ENCODE measurements around the gene NEURL4.
"Not testable (repeated sequence)": the region's sequence is repeated elsewhere in the genome, so short reads cannot be mapped to it uniquely, and the experiment has no call there.

The NEURL4 gene

GRCh38 chr17:7346761-7347614 is 17.9 kb upstream of the NEURL4 start:
- H3K4me3 ChIP-seq = no peak overlapping the region
- DNase-seq = no peak
- no peak for TF ChIP-seq CTCF (IDR thresholded peaks at IDR 0.05)
- H3K27me3 ChIP-seq = peaks cover 0 to 11% of the 10 kb centered on the region in 2 donors
- H3K9me3 ChIP-seq = no peaks in the 10 kb centered on the region
- intact Hi-C loops (cut with DNase I; ENCODE audit: low total_unique reads) = loop anchor here (10.0 kb wide), 1 partner anchor 92 kb away; the partner anchor contains the start of genes CTDNEP1 and ELP5
- H3K4me1 ChIP-seq = peaks cover 0 to 30% (median 10%) of the 10 kb centered on the region in 4 donors
- H3K27ac ChIP-seq = no peak overlapping the region
- H3K36me3 ChIP-seq = no peaks in the 10 kb centered on the region

GRCh38 chr17:7343250-7343649 is 14.1 kb upstream of the NEURL4 start:
- Histone ChIP-seq H3K27me3 (peaks cover 0 to 37% of the 10 kb centered on the region in 2 donors), H3K4me1 (peaks cover 0 to 6% (median 0%) of the 10 kb centered on the region in 4 donors), H3K9me3 (no peaks in the 10 kb centered on the region), H3K27ac (no peak overlapping the region), H3K4me3 (no peak overlapping the region), H3K36me3 (no peaks in the 10 kb centered on the region)
- TF ChIP-seq CTCF (IDR thresholded peaks at IDR 0.05) = no peak
- intact Hi-C loops (cut with DNase I; ENCODE audit: low total_unique reads) = loop anchor here (10.0 kb wide), 1 partner anchor 88 kb away; the partner anchor contains the start of genes CTDNEP1 and ELP5
- no peak for DNase-seq

- intact Hi-C loops (cut with DNase I; ENCODE audit: low total_unique reads) = loop anchor here (10.0 kb wide), 1 partner anchor 87 kb away; the partner anchor contains the start of genes CTDNEP1 and ELP5
- Histone ChIP-seq H3K27me3 (peaks cover 0 to 44% of the 10 kb centered on the region in 2 donors), H3K36me3 (no peaks in the 10 kb centered on the region), H3K27ac (no peak overlapping the region), H3K9me3 (no peaks in the 10 kb centered on the region), H3K4me1 (no peaks in the 10 kb centered on the region), H3K4me3 (no peak overlapping the region)
- no peak for DNase-seq
- TF ChIP-seq CTCF (IDR thresholded peaks at IDR 0.05) = no peak
Observed at GRCh38 chr17:7341842-7342241, 12.7 kb upstream of the NEURL4 start.

GRCh38 chr17:7340179-7340578 is 11.0 kb upstream of the NEURL4 start:
- intact Hi-C loops (cut with DNase I; ENCODE audit: low total_unique reads) = loop anchor here (10.0 kb wide), 1 partner anchor 85 kb away; the partner anchor contains the start of genes CTDNEP1 and ELP5
- TF ChIP-seq CTCF (IDR thresholded peaks at IDR 0.05) = no peak
- Histone ChIP-seq H3K9me3 (no peaks in the 10 kb centered on the region), H3K27me3 (peaks cover 0 to 61% of the 10 kb centered on the region in 2 donors), H3K4me1 (no peaks in the 10 kb centered on the region), H3K4me3 (no peak overlapping the region), H3K36me3 (no peaks in the 10 kb centered on the region), H3K27ac (no peak overlapping the region)
- DNase-seq = no peak

- H3K4me3 ChIP-seq; H3K4me1 ChIP-seq; H3K9me3 ChIP-seq; H3K27ac ChIP-seq; DNase-seq; H3K36me3 ChIP-seq; intact Hi-C loops (cut with DNase I; ENCODE audit: low total_unique reads): not testable (repeated sequence)
- peaks cover 0 to 74% of the 10 kb centered on the region in 2 donors for H3K27me3 ChIP-seq
Observed at GRCh38 chr17:7337600-7337999, 8.5 kb upstream of the NEURL4 start.

Measured in tibial artery (tissue), 4 donors.